Testis (tissue), 2 donors: ENCODE results near the gene DAZAP1.

ENCODE experiments used
- CTCF ChIP-seq, 3 experiments: fragments of 450-650 bp in 2 of 3; fragments of 200-600 bp in 1 of 3; sonication (generic) in 1 of 3; IDR thresholded peaks; one replicate each; pipeline ENCODE4 v1.5.1; 2016 to 2019; ENCODE audit warnings: antibody characterized with exemption in 3 of 3, mild to moderate bottlenecking in 2 of 3, moderate library complexity in 1 of 3
- POLR2A ChIP-seq: fragments of 450-650 bp; IDR thresholded peaks from one replicate; pipeline ENCODE4 v1.6.1; 2017; ENCODE audit warnings: antibody characterized with exemption, mild to moderate bottlenecking, moderate library complexity

DNA sequence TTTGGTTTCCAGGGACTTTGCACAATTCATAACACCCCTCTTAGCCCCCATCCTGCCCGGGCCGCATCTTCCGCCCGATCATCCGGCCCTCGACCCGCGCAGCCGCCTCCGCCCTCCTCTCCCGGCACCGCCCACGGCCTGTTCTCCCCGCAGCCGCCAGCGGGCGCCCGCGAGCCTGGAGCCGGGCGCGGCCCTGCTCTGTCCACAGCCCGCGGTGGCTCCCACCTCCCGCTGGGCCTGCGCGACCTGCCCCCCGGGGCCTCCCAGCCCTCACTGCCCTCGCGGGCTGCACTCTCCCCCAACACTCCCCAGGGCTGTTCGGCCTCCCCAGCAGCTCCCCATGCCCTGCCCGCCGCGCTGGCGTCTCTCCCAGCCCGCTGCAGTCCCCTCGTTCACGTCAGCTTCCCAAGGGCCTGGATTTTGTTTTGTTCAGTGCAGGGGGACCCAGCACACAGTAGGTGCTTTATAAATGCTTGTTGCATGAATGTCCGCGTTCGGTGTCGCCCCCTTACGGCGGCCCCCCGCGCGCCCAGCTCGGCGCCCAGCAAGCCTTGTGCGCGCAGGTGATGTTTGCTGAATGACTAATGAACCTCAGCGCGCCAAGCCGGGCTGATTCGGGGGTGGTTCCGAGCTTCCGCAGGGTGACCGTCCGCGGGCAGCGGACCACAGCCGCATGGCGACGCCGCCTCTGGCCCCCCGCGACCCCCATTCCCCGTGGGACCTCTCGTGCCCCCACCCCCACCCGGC is 38.0 kb downstream of the DAZAP1 start:
- TF ChIP-seq CTCF (IDR thresholded peaks at IDR 0.05): peak; percentile 58 to 90 (median 83)
- no peak for TF ChIP-seq POLR2A
